ENCODE measurements around the gene TAS2R8.

DNA sequence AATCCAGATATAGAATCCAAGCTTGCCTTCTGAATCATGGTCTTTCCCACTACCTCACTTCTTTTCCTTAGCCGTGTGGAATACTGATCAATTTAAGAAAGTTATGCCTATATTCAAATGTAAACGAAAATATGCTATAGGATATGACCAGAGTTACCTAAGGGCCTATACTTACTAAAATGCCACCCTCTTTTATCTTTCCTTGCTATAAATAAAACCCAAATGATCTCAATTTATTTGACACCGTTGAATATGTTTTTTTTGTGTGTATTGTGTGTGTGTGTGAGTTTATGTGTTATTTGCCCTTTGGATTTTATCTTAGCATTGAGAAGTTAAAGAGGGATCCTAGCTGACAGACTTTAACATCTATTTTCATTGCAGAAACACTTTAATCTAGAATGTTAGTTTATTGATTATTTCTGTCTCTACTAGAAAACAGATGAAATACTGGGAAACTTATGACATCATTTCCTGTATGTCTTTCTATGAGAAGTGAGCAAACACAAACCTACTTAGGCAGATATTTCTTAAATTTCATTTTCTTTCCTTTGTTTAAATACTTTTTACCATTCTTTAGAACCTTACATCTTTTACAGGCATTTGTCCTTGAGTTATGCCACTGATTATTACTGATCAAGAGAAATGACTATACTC lies 4.9 kb upstream of the TAS2R8 start:
- TF ChIP-seq POLR2A (IDR thresholded peaks at IDR 0.05): no peak
- no peak for TF ChIP-seq CTCF (IDR thresholded peaks at IDR 0.05)

All from adrenal gland (tissue), 5 donors.